HepG2 (cell line): ENCODE results near the gene GTF3A. TPM values are rescaled to one million over a fixed set of nuclear protein-coding genes. Genes with fewer than 3 reads are reported as not detected.

Experiments
- ATAC-seq: fragments of 200-7000 bp; cut with Tn5 transposase; 3 replicates; pipeline ENCODE4 v1.9.1; 2020; ENCODE audit warnings: mild to moderate bottlenecking, moderate library complexity
- BruUV-seq: library from RNA; stranded (reverse); fragments of 400-500 nt; replicated peaks from 2 replicates; lab custom pipeline; 2021; lab: Mats Ljungman, UMichigan
- CTCF ChIA-PET: fragments of 300-600 bp; formaldehyde crosslinking; extraction: SDS; loops from one replicate; lab custom pipeline; 2021; ENCODE audit warnings: low total read pairs, inconsistent platforms, low intra/inter-chr PET ratio; lab: Yijun Ruan, JAX
- POLR2A ChIA-PET: fragments of 350-600 bp; sonication (Branson Sonifier 250); formaldehyde crosslinking; loops from one replicate; lab custom pipeline; 2020; ENCODE audit warnings: antibody characterized with exemption, inconsistent platforms; lab: Yijun Ruan, JAX
- DNase-seq: peaks from one replicate; pipeline ENCODE4 v3.0.0-alpha.2; 2015; ENCODE audit warnings: low spot score
- FAIRE-seq: peaks from 3 replicates; lab custom pipeline; 2011; peaks lifted over from hg19 to GRCh38; lab: Jason Lieb, UNC
- H2AFZ ChIP-seq: one replicate; pipeline ENCODE4 v1.6.1; 2011; ENCODE audit warnings: low read length, inconsistent platforms
- H3K27ac ChIP-seq: fragments of 300-600 bp; 3 replicates; pipeline ENCODE4 v1.8.0; 2011; ENCODE audit warnings: mixed run types, mild to moderate bottlenecking, mixed read lengths, low read length, inconsistent platforms; ENCODE audit not compliant: insufficient read depth; ENCODE audit errors: extremely low read length
- H3K27me3 ChIP-seq, 2 experiments: fragments of 200-600 bp in 1 of 2; 2 replicates in 1 of 2; 3 replicates in 1 of 2; pipeline versions ENCODE4 v1.6.0 to v1.8.0; 2011; ENCODE audit warnings: low read length in 2 of 2, mild to moderate bottlenecking in 2 of 2, moderate library complexity in 2 of 2, inconsistent platforms in 1 of 2; ENCODE audit not compliant: insufficient read depth in 2 of 2, control insufficient read depth in 1 of 2
- H3K36me3 ChIP-seq, 2 experiments: fragments of 200-600 bp in 1 of 2; replicated peaks in 1 of 2; 2 replicates in 1 of 2; 3 replicates in 1 of 2; pipeline versions ENCODE4 v1.5.1 to v1.8.0; 2011; ENCODE audit warnings: low read length in 2 of 2, inconsistent platforms in 1 of 2; ENCODE audit not compliant: insufficient read depth in 2 of 2, control insufficient read depth in 1 of 2
- H3K4me1 ChIP-seq: 2 replicates; pipeline ENCODE4 v1.5.1; 2012; ENCODE audit warnings: low read length, inconsistent platforms; ENCODE audit not compliant: insufficient read depth
- H3K4me2 ChIP-seq: 2 replicates; pipeline ENCODE4 v1.6.0; 2011; ENCODE audit warnings: low read depth, low read length, inconsistent platforms
- H3K4me3 ChIP-seq, 3 experiments: fragments of 200-600 bp in 1 of 3; sonication (generic), shearing (Covaris generic) in 1 of 3; replicated peaks in 1 of 3; 2 replicates each; pipeline ENCODE4 v1.5.1; 2011 to 2016; ENCODE audit warnings: low read length in 3 of 3, inconsistent platforms in 2 of 3, low read depth in 2 of 3, mild to moderate bottlenecking in 2 of 3, control low read depth in 1 of 3, mixed read lengths in 1 of 3; ENCODE audit not compliant: insufficient read depth in 1 of 3
- H3K79me2 ChIP-seq: one replicate; pipeline ENCODE4 v1.6.1; 2011; ENCODE audit warnings: low read length, inconsistent platforms; ENCODE audit not compliant: insufficient read depth
- H3K9ac ChIP-seq: 2 replicates; pipeline ENCODE4 v1.6.0; 2011; ENCODE audit warnings: mild to moderate bottlenecking, low read depth, low read length, inconsistent platforms; ENCODE audit not compliant: insufficient read depth
- H3K9me3 ChIP-seq: 2 replicates; pipeline ENCODE4 v1.5.1; 2012; ENCODE audit warnings: mild to moderate bottlenecking, low read length
- H4K20me1 ChIP-seq: 2 replicates; pipeline ENCODE4 v1.6.0; 2011; ENCODE audit warnings: inconsistent platforms, mild to moderate bottlenecking, low read length, moderate library complexity; ENCODE audit not compliant: insufficient read depth
- MNT ChIP-seq: fragments of 450-650 bp; IDR thresholded peaks from 2 replicates; pipeline ENCODE4 v1.6.1; 2016
- RFX1 ChIP-seq: fragments of 450-650 bp; IDR thresholded peaks from 2 replicates; pipeline ENCODE4 v1.6.1; 2017
- TBX3 ChIP-seq: fragments of 450-650 bp; IDR thresholded peaks from 2 replicates; pipeline ENCODE4 v1.6.1; 2017; ENCODE audit warnings: antibody characterized with exemption, mild to moderate bottlenecking, inconsistent platforms, borderline replicate concordance
- ZBTB42 ChIP-seq: sonication (generic); formaldehyde crosslinking; IDR thresholded peaks from 2 replicates; pipeline ENCODE4 v1.5.0; 2020; ENCODE audit warnings: mild to moderate bottlenecking, missing genetic modification reagents
- ZNF564 ChIP-seq: sonication (generic); formaldehyde crosslinking; IDR thresholded peaks from 2 replicates; pipeline ENCODE4 v1.8.1; 2023; ENCODE audit warnings: mild to moderate bottlenecking, missing genetic modification reagents
- WGBS: methylation state at CpG from one replicate; pipeline ENCODE4 v1.1.6; 2017; ENCODE audit warnings: low lambda C conversion rate; 5-methylcytosine and 5-hydroxymethylcytosine counted together
- in situ Hi-C: cut with HindIII; loops from 2 replicates; pipeline ENCODE4 v1.10.0; 2017; ENCODE audit warnings: low pct_unique_long_range_greater_than_20kb; ENCODE audit not compliant: extremely low pct_ligation_motif_present
- intact Hi-C: fragments of 100-400 bp; cut with micrococcal nuclease; formaldehyde crosslinking; loops from one replicate; pipeline ENCODE4 v1.10.0; 2022; ENCODE audit not compliant: unreplicated experiment
- polyA plus RNA-seq, 8 experiments: library from polyadenylated mRNA; depleted of rRNA in 3 of 8; stranded (reverse) in 7 of 8; unstranded in 1 of 8; fragments of >200 nt; fragmentation: Illumina TruSeq in 4 of 8; extraction: Trizol in 4 of 8; gene quantifications; 2 replicates each; pipeline versions ENCODE4 v1.2.1 to v1.2.3, GENCODE V29; 2011 to 2016; ENCODE audit warnings: low read depth in 4 of 8, missing spikeins in 1 of 8, mixed read lengths in 1 of 8; ENCODE audit not compliant: insufficient read depth in 1 of 8
- total RNA-seq, 5 experiments: library from RNA; depleted of rRNA; stranded (reverse); fragments of >200 nt; fragmentation: Illumina TruSeq; extraction: Trizol; gene quantifications; 2 replicates each; pipeline ENCODE4 v1.2.3, GENCODE V29; 2016; ENCODE audit warnings: low read depth in 1 of 5
- TF ChIP-seq, protein P1 (sequence below): sonication (generic); formaldehyde crosslinking; IDR thresholded peaks from 2 replicates; pipeline ENCODE4 v1.5.0; 2020; ENCODE audit warnings: missing genetic modification reagents

Gene GTF3A
- total and polyA plus RNA-seq, 2 of the 13 experiments (the other 11 are each of a cell fraction or from before 2014, with no cell fraction given) = 42.1 to 176 TPM

GRCh38 chr13:27446986-27447583 is 22.7 kb downstream of the GTF3A start:
- DNase-seq (no peak), FAIRE-seq (no peak), ATAC-seq (no peak)
- Histone ChIP-seq H3K4me2 (no peak overlapping the region), H3K27ac (no peak overlapping the region), H3K36me3 (no peaks in the 10 kb centered on the region; a peak in 1 of 5 replicates), H3K9ac (no peak overlapping the region), H2AFZ (no peak overlapping the region), H3K79me2 (peaks cover 22% of the 10 kb centered on the region), H3K4me1 (peaks cover 34% of the 10 kb centered on the region), H4K20me1 (no peaks in the 10 kb centered on the region), H3K4me3 (no peak overlapping the region), H3K27me3 (no peaks in the 10 kb centered on the region; a peak in 1 of 5 replicates), H3K9me3 (no peaks in the 10 kb centered on the region)
- in situ Hi-C loops = no loop called here
- TF ChIP-seq ZNF564 (CRISPR knock-in tag) (no peak), TBX3 (no peak), ZBTB42 (CRISPR knock-in tag) (no peak), RFX1 (no peak), MNT (no peak)
- TF ChIP-seq, protein P1, sequence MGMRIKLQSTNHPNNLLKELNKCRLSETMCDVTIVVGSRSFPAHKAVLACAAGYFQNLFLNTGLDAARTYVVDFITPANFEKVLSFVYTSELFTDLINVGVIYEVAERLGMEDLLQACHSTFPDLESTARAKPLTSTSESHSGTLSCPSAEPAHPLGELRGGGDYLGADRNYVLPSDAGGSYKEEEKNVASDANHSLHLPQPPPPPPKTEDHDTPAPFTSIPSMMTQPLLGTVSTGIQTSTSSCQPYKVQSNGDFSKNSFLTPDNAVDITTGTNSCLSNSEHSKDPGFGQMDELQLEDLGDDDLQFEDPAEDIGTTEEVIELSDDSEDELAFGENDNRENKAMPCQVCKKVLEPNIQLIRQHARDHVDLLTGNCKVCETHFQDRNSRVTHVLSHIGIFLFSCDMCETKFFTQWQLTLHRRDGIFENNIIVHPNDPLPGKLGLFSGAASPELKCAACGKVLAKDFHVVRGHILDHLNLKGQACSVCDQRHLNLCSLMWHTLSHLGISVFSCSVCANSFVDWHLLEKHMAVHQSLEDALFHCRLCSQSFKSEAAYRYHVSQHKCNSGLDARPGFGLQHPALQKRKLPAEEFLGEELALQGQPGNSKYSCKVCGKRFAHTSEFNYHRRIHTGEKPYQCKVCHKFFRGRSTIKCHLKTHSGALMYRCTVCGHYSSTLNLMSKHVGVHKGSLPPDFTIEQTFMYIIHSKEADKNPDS (CRISPR knock-in tag) = no peak
- POLR2A ChIA-PET = interaction anchor here (1.3 kb wide), 1 partner anchor 51 kb away, joined by 3 read pairs; no protein-coding TSS in a partner anchor
- intact Hi-C loops = no loop called here
- 94% methylated on average over 7 of the region's 7 CpGs for WGBS
- CTCF ChIA-PET = no interaction called here
- no TSS peak for BruUV-seq
